Liver (tissue), 9 donors: ENCODE results near the gene CTXN3. TPM values are rescaled to one million over a fixed set of nuclear protein-coding genes. Genes with fewer than 3 reads are reported as not detected.

Experiments
- DNase-seq: peaks from one replicate; pipeline ENCODE4 v3.0.0-alpha.2; 2017; ENCODE audit warnings: low spot score
- H3K27ac ChIP-seq, 2 donors: one replicate each; pipeline ENCODE4 v1.7.0; 2013; ENCODE audit warnings: inconsistent platforms in 2 of 2, low read length in 2 of 2, control low read depth in 1 of 2, low read depth in 1 of 2, mild to moderate bottlenecking in 1 of 2
- H3K27me3 ChIP-seq, 4 donors: one replicate each; pipeline versions ENCODE4 v1.6.1 to v1.7.0; 2013; ENCODE audit warnings: low read length in 3 of 4, inconsistent platforms in 1 of 4, mild to moderate bottlenecking in 1 of 4, moderate library complexity in 1 of 4; ENCODE audit not compliant: control insufficient read depth in 4 of 4, insufficient read depth in 4 of 4
- H3K36me3 ChIP-seq, 4 donors: one replicate each; pipeline versions ENCODE4 v1.6.1 to v1.7.0; 2013; ENCODE audit warnings: low read length in 3 of 4, mild to moderate bottlenecking in 3 of 4, low read depth in 1 of 4, moderate library complexity in 1 of 4; ENCODE audit not compliant: control insufficient read depth in 4 of 4, insufficient read depth in 3 of 4
- H3K4me1 ChIP-seq, 4 donors: one replicate each; pipeline versions ENCODE4 v1.6.1 to v1.7.0; 2013; ENCODE audit warnings: low read length in 3 of 4, mild to moderate bottlenecking in 3 of 4, moderate library complexity in 1 of 4; ENCODE audit not compliant: control insufficient read depth in 4 of 4, insufficient read depth in 4 of 4
- H3K4me3 ChIP-seq, 3 donors: one replicate each; pipeline versions ENCODE4 v1.6.1 to v1.7.0; 2013; ENCODE audit warnings: low read length in 3 of 3, control low read depth in 1 of 3, low read depth in 1 of 3, mild to moderate bottlenecking in 1 of 3
- H3K9ac ChIP-seq, 2 donors: one replicate each; pipeline ENCODE4 v1.7.0; 2013; ENCODE audit warnings: low read length in 2 of 2, mild to moderate bottlenecking in 2 of 2, moderate library complexity in 2 of 2, control low read depth in 1 of 2, low read depth in 1 of 2
- H3K9me3 ChIP-seq, 4 donors: one replicate each; pipeline versions ENCODE4 v1.6.1 to v1.7.0; 2013; ENCODE audit warnings: low read length in 3 of 4; ENCODE audit not compliant: control insufficient read depth in 4 of 4
- CTCF ChIP-seq: fragments of 150-350 bp; IDR thresholded peaks from 2 replicates; pipeline ENCODE4 v1.5.1; 2017; ENCODE audit warnings: improper control_type of control experiment, low read depth, low read length; ENCODE audit not compliant: missing input control
- EGR1 ChIP-seq, 2 donors: IDR thresholded peaks; 2 replicates each; pipeline ENCODE4 v1.6.1; 2016 to 2018; ENCODE audit warnings: antibody characterized with exemption in 2 of 2, low read depth in 2 of 2
- FOXA1 ChIP-seq: IDR thresholded peaks from 2 replicates; pipeline ENCODE4 v1.6.1; 2016; ENCODE audit warnings: antibody characterized with exemption
- FOXA2 ChIP-seq: IDR thresholded peaks from 2 replicates; pipeline ENCODE4 v1.6.1; 2016; ENCODE audit warnings: antibody characterized with exemption
- GABPA ChIP-seq, 2 donors: IDR thresholded peaks in 1 of 2; conservative IDR thresholded peaks in 1 of 2; 2 replicates each; pipeline ENCODE4 v1.6.1; 2016; ENCODE audit warnings: antibody characterized with exemption in 2 of 2, mild to moderate bottlenecking in 1 of 2, moderate library complexity in 1 of 2
- HNF4A ChIP-seq, 2 donors: conservative IDR thresholded peaks; 2 replicates each; pipeline ENCODE4 v1.6.1; 2016; ENCODE audit warnings: antibody characterized with exemption in 2 of 2, mild to moderate bottlenecking in 2 of 2
- HNF4G ChIP-seq: IDR thresholded peaks from 2 replicates; pipeline ENCODE4 v1.6.1; 2016; ENCODE audit warnings: antibody characterized with exemption
- JUND ChIP-seq, 2 donors: IDR thresholded peaks; 2 replicates each; pipeline ENCODE4 v1.6.1; 2016; ENCODE audit warnings: antibody characterized with exemption in 2 of 2
- MAX ChIP-seq: IDR thresholded peaks from 2 replicates; pipeline ENCODE4 v1.6.1; 2016; ENCODE audit warnings: antibody characterized with exemption
- NR2F2 ChIP-seq: IDR thresholded peaks from 2 replicates; pipeline ENCODE4 v1.6.1; 2016; ENCODE audit warnings: antibody characterized with exemption
- RAD21 ChIP-seq, 2 donors: IDR thresholded peaks; 2 replicates each; pipeline ENCODE4 v1.6.1; 2016; ENCODE audit warnings: antibody characterized with exemption in 2 of 2, mild to moderate bottlenecking in 2 of 2
- REST ChIP-seq: IDR thresholded peaks from 2 replicates; pipeline ENCODE4 v1.6.1; 2016; ENCODE audit warnings: antibody characterized with exemption, mild to moderate bottlenecking
- RXRA ChIP-seq, 2 donors: IDR thresholded peaks; 2 replicates each; pipeline ENCODE4 v1.6.1; 2017 to 2018; ENCODE audit warnings: antibody characterized with exemption in 2 of 2, mild to moderate bottlenecking in 1 of 2
- TAF1 ChIP-seq: conservative IDR thresholded peaks from 2 replicates; pipeline ENCODE4 v1.6.1; 2016; ENCODE audit warnings: antibody characterized with exemption, mild to moderate bottlenecking
- YY1 ChIP-seq: IDR thresholded peaks from 2 replicates; pipeline ENCODE4 v1.6.1; 2016; ENCODE audit warnings: antibody characterized with exemption, mild to moderate bottlenecking
- ZBTB33 ChIP-seq: IDR thresholded peaks from 2 replicates; pipeline ENCODE4 v1.6.1; 2016; ENCODE audit warnings: antibody characterized with exemption
- WGBS: extraction: QIAGEN DNeasy Blood & Tissue Kit; methylation state at CpG from one replicate; pipeline ENCODE4 v1.1.7; 2013; 5-methylcytosine and 5-hydroxymethylcytosine counted together
- polyA plus RNA-seq, 2 donors: library from polyadenylated mRNA; stranded (reverse) in 1 of 2; unstranded in 1 of 2; fragments of 200-250 nt in 1 of 2; fragments of >200 nt in 1 of 2; fragmentation: Nextera tagmentation in 1 of 2; extraction: Ambion mirVana in 1 of 2; gene quantifications; one replicate each; pipeline versions ENCODE4 v1.2.1 to v1.2.3, GENCODE V29; 2013 to 2015
- total RNA-seq, 2 donors: library from RNA; depleted of rRNA; stranded (reverse); fragments of >200 nt; gene quantifications; one replicate each; pipeline ENCODE4 v1.2.3, GENCODE V29; 2014
- donor health status: healthy.
- donor health status: healthy.
- donor health status: healthy.
- donor health status: healthy.
- donor health status: healthy.

The CTXN3 gene
- total and polyA plus RNA-seq, 4 donors, result not detected

- TF ChIP-seq JUND (IDR thresholded peaks at IDR 0.05) (no peak), YY1 (no peak), HNF4G (no peak), TAF1 (no peak)
These were observed 31.7 kb downstream of the CTXN3 start (continued) for GRCh38 chr5:127680595-127680994.

- Histone ChIP-seq H3K4me3 (no peak overlapping the region), H3K36me3 (no peaks in the 10 kb centered on the region), H3K9me3 (peaks cover 0 to 2% (median 0%) of the 10 kb centered on the region in 4 donors), H3K4me1 (no peaks in the 10 kb centered on the region), H3K27me3 (no peaks in the 10 kb centered on the region), H3K27ac (no peak overlapping the region), H3K9ac (no peak overlapping the region)
- no peak for DNase-seq
- TF ChIP-seq REST, result no peak
- TF ChIP-seq FOXA1, result no peak
- no peak for TF ChIP-seq FOXA2
- TF ChIP-seq ZBTB33, result no peak
- no peak for TF ChIP-seq TAF1
- no peak for TF ChIP-seq RAD21 (IDR thresholded peaks at IDR 0.05)
- WGBS, result 70% methylated on average over 4 of the region's 4 CpGs
These were observed 34.1 kb downstream of the CTXN3 start for GRCh38 chr5:127683008-127683407.

GRCh38 chr5:127684726-127685467, 36.0 kb downstream of the CTXN3 start:
- Histone ChIP-seq H3K36me3 (no peaks in the 10 kb centered on the region), H3K4me3 (no peak overlapping the region), H3K27ac (no peak overlapping the region), H3K9me3 (no peaks in the 10 kb centered on the region), H3K4me1 (no peaks in the 10 kb centered on the region), H3K9ac (no peak overlapping the region), H3K27me3 (no peaks in the 10 kb centered on the region)
- WGBS, result 60% methylated on average over 6 of the region's 6 CpGs
- DNase-seq, result no peak
- TF ChIP-seq HNF4A (conservative IDR thresholded peaks at IDR 0.05) (no peak), MAX (no peak), EGR1 (IDR thresholded peaks at IDR 0.05; ENCODE audit: low read depth in 2 of 2) (no peak), ZBTB33 (no peak), FOXA1 (no peak), GABPA (IDR thresholded peaks at IDR 0.05 in 1 of 2, conservative IDR thresholded peaks at IDR 0.05 in 1 of 2) (no peak), NR2F2 (no peak), RXRA (IDR thresholded peaks at IDR 0.05) (no peak), REST (no peak), YY1 (no peak), CTCF (no peak), TAF1 (no peak)
